Stimulated activated CD4-positive, alpha-beta T cell treated with anti-CD3 and anti-CD28 coated beads, Interleukin-1b, Interleukin-23, amount 100 ng/mL, for 1 hour (primary cell): ENCODE results near the gene GRB10.
"Not testable (repeated sequence)": the region's sequence is repeated elsewhere in the genome, so short reads cannot be mapped to it uniquely, and the experiment has no call there.

ENCODE experiments used
- DNase-seq, 2 donors: peaks; one replicate each; pipeline ENCODE4 v3.0.0-alpha.2; 2020; ENCODE audit warnings: low read depth in 2 of 2

The GRB10 gene

DNA sequence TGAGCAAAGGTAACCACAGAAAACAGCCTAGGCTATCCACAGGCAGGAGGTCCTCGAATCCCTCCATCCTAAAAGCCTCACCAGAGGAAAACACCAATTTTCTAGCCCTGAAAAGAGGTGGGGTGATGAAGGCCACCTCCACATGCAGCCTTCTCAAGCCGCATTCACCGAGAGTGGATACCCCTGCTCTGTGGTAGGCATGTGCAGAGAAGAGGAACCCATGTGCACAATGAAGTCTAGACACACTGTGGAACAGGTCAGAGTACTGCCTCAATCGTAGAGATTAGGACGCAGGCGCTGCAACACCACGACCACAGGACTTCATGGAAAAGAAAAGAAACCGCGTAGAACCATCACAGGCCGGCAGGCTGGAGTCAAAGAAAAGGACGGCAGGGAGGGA lies 38.8 kb downstream of the GRB10 start:
- no peak for DNase-seq

DNA sequence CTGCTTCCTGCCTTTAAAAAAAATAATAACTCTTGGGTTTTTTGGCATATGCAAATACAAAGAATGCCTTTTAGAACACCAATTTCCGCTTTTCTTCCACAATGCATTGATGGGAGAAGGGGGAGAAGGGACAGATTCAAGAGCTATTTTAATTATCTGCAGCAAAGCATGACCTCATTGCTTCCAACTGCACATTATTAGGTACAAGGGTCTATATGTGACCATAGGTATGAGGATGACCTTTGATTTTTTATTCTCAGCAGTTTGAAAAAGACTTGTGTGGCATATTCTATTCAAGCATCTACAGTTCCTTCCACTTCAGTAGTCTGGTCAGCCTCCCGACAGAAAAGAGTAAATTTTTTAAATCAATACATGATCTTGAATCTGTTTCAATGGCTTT lies 39.7 kb downstream of the GRB10 start:
- no peak for DNase-seq

DNA sequence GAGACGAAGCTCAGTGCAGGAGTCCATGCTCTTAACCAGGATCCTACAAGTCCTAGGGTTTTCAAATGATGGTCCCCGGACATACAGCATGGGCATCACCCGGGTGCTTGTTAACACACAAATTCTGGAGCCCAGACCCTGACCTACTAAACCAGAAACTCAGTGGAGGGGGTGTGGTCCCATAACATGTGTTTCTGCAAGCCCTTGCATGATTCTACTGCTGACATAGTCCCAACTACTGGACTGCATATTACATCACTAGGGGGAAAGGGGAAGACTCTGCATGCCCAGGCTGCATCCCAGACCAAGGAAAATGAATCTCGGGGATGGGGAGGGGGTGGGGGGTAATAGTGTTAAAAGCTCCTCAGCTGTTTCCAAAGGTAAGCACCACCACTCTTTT lies 40.3 kb downstream of the GRB10 start:
- no peak for DNase-seq

DNA sequence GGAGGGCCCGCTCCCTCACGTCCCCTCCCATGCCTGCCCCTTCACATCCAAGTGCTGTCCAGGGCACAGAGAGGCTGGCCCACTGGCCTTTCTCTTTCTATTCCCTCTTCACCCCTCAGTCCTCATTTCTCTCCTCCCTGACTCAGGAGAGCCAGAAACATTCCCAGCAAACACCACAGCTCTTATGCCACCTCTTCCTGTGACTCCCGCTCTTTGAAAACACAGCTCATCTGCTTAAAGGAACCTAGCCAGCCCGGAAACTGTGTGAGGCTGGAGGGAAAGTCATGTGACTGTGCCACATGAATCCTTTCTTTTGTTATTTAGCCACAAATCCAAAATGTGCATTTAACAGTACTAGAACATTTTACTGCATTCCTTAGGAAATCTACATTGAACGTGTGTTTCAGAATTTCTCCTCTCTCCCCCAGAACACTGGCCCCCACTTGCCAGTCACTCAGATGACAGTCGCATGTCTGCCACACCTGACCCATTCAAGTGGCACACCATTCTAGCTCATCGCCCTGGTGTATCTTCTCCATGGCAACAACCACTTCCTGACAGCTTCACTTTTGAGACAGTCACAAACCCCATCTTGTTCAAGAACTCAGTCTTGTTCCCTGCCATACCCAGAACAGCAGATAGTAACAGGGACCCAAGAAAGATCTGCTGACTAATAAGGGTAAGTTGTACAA lies 42.8 kb downstream of the GRB10 start:
- peak in 1 of 2 donors; percentile 26 for DNase-seq

DNA sequence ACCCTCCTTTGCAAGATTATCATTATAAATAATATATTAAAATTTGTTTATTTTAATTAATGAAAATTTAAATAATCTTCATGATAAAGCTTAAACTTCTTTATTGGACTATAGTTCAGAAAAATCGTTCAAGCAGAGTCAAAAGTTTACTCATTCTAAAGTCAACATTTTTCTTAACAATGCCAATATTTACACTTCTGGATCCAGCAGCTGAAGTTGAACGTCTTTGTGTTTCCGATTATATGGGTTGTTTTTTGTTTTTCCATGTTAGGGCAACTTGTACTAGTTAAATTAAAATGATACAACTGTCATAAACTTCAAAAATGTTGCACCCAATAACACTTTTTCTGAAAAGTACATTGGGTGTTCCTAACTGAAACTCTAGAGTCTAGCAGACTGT lies 43.8 kb downstream of the GRB10 start:
- DNase-seq = no peak

DNA sequence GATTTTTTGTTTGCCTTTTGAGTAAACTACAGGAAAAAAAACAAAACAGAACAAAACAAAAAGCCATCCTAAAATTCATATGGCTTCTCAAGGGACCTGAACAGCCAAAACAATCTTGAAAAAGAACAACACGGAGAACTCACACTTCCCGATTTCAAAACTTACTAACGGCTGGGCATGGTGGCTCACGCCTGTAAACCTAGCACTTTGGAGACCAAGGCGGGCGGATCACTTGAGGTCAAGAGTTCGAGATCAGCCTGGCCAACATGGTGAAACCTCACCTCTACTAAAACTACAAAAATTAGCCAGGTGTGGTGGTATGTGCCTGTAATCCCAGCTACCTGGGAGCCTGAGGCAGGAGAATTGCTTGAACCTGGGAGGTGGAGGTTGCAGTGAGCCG lies 46.9 kb downstream of the GRB10 start:
- DNase-seq = not testable (repeated sequence)

DNA sequence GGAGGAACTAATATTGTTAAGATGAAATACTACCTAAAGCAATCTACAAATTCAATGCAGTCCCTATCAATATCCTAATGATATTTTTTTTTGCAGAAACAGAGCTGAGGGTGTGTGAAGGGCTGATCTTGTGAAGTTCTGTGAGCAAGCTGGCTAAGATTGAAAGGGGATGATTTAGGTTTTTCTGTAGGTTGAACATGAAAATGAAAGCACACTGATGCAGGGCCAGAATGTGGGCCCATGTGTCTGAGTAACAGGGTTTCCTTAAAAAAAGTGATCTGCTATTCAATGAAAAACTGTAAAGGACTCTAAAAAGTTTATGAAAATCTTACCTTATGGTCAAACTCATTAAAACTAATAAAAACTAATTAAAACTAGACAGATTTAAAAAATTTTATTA lies 47.4 kb downstream of the GRB10 start:
- no peak for DNase-seq

DNA sequence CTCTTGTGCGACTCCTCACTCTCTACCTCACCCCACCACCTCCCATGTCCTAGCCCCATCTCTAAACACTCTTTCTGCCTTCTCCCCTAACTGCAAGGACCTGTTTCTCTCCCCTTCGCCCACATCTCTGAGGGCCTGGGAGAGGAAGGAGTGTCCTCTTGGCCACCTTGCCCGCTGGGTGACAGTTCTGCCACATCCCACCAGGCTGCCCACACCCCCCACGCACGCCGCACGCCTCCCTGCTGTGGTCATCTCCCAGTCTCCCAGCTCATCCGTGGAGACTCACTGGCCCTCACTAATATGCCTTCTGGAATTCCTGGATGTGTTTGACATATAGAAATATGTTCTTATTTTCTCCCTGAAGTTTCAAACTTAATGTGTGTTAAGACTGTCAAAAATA lies 48.5 kb downstream of the GRB10 start:
- no peak for DNase-seq

DNA sequence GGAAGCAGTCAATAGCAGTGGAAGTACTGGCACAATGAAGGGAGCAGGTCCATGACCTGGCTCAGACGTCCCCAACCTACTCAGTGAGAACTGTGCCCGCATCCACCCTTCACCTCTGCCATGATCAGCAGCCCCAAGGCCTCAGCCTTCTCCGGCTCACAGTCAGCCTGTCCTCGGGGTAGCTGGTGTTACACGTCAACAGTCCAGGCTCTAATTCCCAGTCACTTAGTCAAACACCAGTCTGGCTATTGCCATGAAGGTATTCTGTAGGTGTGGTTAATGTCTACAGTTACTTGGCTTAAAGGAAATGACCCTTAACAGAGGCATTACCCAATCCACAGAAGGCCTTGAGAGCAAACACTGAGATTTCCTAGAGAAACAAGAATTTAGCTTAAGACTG lies 49.1 kb downstream of the GRB10 start:
- no peak for DNase-seq

DNA sequence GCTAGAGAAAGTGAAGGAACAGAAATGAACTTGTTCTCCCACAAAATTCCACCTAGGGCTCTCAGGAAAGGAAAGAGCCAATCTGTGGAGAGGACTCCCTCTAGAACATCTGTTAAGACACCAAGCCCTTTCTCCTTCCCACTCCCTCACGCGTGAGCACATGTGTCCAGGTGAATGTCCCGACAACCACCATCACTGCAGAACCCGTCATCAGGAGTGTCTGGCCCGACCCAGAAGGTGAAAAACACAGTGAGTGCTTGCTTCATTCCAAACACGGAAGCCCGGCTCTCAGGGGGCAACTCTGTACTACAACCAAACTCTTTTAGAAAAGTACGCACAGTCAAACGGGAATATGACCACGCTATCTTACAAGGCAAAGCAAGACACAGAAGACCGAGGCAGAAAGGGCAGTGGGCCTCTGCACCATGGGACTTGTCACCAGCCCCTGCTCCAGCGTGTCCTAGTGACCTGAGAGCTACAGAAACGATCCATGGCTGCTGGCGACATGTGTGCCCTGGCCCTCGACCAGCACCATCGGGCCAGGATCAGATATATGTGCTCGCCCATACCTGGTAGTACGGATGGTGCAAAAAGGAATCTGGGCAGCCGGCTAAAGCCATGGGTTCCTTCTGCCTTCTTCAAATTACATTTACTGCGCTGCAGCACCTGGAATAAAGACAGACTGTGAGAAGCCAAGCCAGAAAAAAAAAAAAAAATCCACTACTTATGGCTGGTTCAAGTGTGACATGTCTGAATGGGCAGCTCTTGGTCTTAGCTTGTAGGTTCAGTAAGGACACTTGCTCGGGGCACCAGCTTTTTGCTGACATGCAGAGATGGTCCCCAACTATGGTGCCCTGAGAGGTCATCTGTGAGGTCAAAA lies 50.8 kb downstream of the GRB10 start:
- DNase-seq = no peak

DNA sequence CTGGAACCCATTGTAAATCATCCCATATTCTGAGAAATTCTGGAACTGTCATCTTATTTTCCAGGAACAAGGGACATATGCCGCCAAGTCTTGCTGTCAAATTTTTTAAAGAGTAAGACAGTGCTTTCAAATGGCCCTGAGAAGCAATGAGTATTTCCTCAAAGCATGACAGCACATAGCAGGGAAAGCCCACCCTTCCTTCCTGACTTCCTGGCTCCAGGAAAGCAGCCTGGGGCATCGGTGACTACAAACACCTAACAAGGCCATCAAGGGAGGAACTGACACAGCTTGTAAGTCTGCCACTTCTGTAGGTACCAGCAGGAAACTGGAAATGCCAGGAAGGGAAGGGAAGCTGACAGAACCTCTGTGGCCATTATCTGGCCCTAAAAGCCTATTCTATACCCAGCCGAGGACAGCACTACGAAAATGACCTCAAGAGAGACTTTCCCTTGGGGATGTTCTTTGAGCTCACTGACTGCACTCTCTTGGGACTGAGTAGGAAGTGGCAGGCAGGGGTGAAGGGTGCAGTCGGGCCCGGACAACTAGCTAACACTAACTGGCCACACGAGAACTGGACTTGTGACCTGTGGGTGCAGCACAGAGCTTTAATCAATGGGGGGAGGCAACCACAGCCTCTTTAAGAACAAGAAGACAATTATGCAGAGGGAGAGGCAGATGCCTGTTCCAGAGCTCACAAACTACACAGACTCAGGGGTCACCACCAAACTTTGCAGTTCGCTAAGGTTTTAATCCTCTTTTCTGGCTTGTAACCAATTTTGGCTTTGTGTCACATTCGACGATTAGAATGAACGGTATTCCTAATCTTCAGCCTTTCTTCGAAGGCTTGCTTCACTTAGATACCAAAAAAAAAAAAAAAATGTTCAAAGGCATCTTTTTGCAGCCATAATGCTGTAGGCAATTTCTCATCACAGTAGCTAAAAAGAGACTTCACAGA lies 52.0 kb downstream of the GRB10 start:
- DNase-seq = no peak

DNA sequence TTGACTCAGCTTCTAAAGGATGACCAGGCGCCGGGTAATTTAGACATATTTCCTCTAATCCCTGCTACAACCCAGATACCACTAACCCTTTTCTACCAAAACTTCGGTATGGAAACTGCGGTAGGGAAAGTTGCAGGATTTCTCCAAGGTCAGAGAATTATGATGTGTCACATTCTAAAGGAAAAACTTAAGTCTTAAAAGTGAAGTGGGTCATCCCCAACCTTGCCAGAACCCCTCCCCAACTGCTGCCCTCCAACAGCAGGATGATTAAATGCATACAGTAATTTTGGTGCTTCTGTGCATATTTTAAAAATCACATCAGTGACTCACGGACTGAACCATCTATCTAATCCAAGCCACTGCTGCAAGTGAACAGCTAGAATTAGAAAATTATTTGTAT lies 52.7 kb downstream of the GRB10 start:
- no peak for DNase-seq

DNA sequence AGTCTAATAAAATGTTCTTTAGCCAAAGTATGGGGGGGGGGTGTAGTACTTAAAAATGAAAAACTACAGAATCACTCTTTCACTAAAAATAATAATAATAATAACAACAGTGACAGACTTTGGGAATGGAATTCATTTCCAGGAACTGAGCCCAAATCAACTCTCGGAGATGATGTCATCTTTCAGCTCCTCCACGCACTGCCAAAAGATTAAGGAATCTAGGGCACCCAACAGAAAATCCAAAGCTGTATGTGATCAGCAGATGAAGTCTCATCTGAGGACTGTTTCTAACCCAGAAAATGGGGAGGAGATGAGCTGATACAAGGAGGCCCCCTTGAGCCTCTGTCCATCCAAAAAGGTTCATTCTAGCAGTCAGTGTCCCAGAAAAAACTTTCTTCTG lies 54.5 kb downstream of the GRB10 start:
- DNase-seq = no peak

DNA sequence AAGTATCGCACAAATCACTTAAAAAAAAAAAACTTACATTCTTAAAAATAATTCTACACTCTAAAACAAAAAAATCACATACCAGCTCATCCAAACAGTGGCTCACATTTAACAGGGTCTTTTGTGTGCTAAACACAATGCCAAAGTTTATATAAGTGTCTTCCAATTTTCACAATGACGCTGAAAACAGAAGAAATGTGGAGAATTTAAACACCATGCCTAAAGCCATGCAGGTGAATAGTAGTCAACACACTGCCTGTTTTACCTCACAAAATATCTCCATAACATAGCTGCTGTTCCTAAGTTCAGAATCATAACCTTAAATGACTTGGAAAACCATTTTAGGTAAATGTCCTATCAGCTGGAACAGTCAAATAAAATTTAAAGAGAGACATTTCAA lies 55.0 kb downstream of the GRB10 start:
- DNase-seq = no peak

DNA sequence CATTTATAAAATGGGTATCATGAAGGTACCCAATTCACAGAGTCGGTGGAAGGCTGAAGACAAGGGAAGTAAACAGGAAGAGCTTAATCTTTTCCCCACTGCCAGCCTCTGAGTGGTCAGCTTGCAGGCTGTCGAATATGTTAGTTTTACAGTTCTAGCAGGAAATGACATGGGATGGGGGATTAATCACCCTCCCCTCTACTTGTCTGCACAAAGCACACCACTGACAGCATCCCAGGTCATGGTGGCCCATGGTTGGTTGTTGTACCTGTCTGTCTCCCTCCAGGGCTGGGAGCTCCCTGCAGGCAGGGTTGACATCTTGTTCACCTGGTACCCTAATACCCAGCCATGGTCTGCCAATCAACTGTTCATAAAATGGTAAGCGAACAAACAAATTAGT lies 55.6 kb downstream of the GRB10 start:
- no peak for DNase-seq

DNA sequence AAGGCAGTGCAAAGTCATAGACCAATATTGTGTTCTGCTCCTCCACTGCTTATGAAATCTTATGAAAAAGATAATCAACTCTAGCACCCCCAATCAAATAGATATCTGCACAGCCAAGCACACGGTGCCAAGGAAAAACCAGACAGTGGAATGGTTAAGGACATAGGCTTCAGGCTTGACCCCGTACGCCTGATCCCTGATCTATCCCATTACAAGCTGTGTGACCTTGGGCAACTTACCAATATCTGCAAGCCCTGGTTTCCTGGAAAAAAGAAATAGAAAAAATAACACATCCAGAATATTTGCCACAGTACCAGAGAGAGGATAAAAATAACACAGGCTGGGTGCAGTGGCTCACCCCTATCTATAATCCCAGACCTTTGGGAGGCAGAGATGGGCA lies 56.9 kb downstream of the GRB10 start:
- no peak for DNase-seq

DNA sequence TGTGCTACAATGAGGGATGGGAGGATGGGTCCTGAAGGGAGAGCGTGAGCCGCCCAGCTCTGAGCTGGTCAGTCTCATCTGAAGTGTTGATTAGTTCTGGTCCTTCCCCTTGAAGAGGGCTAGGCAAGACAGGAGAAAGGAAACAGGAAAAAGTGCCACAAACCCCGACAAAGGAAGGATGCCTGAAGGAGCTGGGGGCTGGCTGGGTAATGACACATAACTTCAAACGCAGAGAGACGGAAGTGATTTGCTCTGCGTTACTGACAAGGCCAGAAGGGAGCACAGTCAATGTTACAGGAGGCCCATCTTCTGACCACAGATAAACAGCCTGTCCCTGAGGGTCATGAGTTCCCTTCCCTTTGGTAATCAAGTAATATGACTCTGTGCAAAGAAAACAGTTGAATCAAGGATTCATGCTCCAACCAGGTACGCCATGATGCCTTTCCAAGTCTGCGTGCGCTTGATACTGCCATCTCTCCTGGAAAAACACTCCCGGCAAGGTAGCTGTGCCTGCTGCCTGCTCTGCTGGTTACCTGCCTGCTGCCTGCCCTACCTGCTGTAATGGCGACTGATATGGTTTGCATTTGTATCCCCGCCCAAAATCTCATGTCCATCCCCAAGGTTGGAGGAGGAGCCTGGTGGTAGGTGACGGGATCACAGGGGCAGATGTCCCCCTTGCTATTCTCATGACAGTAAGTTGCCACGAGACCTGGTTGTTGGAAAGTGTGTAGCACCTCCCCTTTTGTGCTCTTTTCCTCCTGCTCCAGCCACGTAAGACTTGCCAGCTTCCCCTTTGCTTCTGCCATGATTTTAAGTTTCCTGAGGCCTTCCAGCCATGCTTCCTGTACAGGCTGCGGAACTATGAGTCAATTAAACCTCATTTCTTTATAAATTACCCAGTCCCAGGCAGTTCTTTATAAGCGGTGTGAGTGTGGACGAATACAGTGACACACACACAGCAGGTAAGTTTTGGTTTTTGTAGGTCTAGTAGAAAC lies 57.9 kb downstream of the GRB10 start:
- DNase-seq = no peak

DNA sequence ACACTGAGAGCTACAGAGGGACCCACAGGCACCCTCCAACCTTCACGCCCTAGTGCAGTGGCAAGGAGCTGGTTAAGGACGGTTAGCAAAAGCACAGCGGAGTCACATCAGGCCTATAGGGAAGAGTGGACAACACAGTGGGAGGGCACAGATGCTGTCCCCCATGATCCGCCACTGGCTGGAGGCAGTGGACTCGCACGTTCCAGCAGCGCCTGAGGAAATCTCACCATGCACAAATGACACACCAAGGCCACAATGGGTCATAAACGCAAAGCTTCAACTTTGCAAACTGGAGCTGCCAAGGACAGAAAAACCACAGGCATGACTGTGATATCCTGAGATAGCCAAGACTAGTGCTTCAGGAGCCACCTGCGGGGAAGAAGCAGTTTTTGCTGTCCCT lies 58.8 kb downstream of the GRB10 start:
- DNase-seq = no peak

DNA sequence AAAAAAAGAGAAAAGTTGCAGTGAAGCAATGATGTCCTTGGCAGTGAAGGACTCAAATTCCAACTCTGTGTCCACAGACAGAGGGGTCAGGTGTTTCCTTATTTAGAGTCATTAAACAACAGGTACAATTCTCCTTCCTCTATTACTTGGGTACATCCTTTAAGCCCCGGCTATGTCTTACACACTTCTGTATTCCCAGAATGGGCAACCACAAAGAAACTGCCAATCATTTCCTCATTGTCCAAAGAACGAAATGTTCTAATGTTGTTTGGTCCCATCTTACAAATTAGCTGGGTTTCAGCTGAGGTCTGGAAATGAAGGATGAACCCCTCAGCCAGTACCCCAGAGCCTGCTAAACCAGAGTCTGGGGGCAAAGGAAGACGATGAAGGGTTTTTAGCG lies 59.5 kb downstream of the GRB10 start:
- no peak for DNase-seq

DNA sequence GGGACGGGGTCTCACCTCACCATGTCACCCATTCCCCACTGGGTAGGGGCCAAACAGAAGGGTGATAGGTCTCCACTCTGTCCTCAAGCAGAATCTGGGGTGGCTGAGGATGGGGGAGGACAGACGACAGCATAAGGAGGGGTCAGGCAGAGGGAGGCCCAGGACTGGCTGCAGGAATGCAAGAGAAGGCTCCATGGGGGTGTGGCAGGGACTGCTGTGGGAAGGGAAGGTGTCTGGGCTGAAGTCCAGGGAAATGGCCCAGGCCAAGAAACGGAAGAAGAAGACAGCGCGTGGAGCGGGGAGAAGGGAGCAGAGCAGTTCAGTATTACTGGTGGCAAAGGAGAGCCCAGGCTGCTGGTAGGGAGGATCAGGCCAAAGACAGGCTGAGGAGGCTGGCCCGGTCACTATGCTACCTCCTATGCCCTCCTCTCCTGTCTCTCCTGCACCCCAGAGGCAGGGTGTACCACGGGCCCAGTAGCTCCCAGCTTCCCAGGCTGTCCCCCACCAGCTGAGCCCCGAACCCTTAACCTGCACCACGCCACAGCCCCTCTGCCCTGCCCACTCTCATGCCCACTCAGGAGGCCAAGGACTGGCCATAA lies 60.9 kb downstream of the GRB10 start:
- DNase-seq = no peak

DNA sequence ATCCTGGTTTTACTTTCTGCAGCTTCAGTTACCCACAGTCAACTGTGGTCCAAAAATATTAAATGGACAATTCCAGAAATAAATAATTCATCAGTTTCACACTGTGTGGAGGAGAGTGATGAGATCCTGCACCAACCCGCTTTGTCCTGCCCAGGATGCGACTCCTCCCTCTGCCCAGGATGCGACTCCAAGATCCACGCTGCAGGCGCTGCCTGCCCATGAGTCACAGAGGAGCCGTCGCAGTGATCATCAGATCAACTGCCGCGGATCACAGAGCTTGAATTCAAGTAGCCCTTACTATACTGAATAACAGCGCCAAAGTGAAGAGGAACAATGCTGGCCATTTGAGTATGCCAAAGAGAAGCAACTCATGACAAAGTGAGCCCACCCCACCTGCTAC lies 61.5 kb downstream of the GRB10 start:
- no peak for DNase-seq
